Prostate gland (tissue), 2 donors: ENCODE data around the gene SEMA3G. TPM values are rescaled to one million over a fixed set of nuclear protein-coding genes. Genes with fewer than 3 reads are reported as not detected.

Experiments
- DNase-seq: peaks from one replicate; pipeline ENCODE4 v3.0.0-alpha.2; 2019; ENCODE audit warnings: low spot score
- H3K27ac ChIP-seq, 2 donors: fragments of 200-600 bp; sonication (generic); 2 replicates each; pipeline ENCODE4 v1.5.1; 2017 to 2019
- H3K27me3 ChIP-seq: fragments of 200-600 bp; sonication (generic); replicated peaks from 2 replicates; pipeline ENCODE4 v1.5.1; 2019; ENCODE audit not compliant: insufficient read depth
- H3K36me3 ChIP-seq, 2 donors: fragments of 200-600 bp; sonication (generic); 1 replicate in 1 of 2; 2 replicates in 1 of 2; pipeline versions ENCODE4 v1.5.1 to v1.8.1; 2017 to 2019
- H3K4me1 ChIP-seq: fragments of 200-600 bp; sonication (generic); replicated peaks from 2 replicates; pipeline ENCODE4 v1.5.1; 2019
- H3K4me3 ChIP-seq, 2 donors: fragments of 200-600 bp; sonication (generic); 2 replicates each; pipeline ENCODE4 v1.5.1; 2017 to 2019
- H3K9me3 ChIP-seq: fragments of 200-600 bp; sonication (generic); 2 replicates; pipeline ENCODE4 v1.5.1; 2017
- CTCF ChIP-seq, 4 experiments: fragments of 200-600 bp in 2 of 4; fragments of 450-650 bp in 2 of 4; sonication (generic) in 2 of 4; IDR thresholded peaks; 1 replicate in 3 of 4; 2 replicates in 1 of 4; pipeline ENCODE4 v1.5.1; 2016 to 2019; ENCODE audit warnings: antibody characterized with exemption in 4 of 4, mild to moderate bottlenecking in 2 of 4, moderate library complexity in 2 of 4
- POLR2A ChIP-seq: fragments of 450-650 bp; IDR thresholded peaks from one replicate; pipeline ENCODE4 v1.6.1; 2016; ENCODE audit warnings: antibody characterized with exemption, mild to moderate bottlenecking
- POLR2AphosphoS5 ChIP-seq: sonication (generic); formaldehyde crosslinking; IDR thresholded peaks from one replicate; pipeline ENCODE4 v1.6.1; 2017; ENCODE audit warnings: antibody characterized with exemption
- WGBS: methylation state at CpG from one replicate; pipeline ENCODE4 v1.1.5; 2018; 5-methylcytosine and 5-hydroxymethylcytosine counted together
- intact Hi-C: fragments of 100-400 bp; cut with DNase I; formaldehyde crosslinking; loops from one replicate; pipeline ENCODE4 v1.14.2; 2022
- total RNA-seq, 2 donors: library from RNA; depleted of rRNA; stranded (reverse); fragments of >200 nt; gene quantifications; one replicate each; pipeline ENCODE4 v1.1.0, GENCODE V29; 2016

SEMA3G gene
- total RNA-seq, 2 donors from 2014 or later = 3.5 to 7.6 TPM

GRCh38 chr3:52479037-52479876, 34.4 kb upstream of the SEMA3G start:
- Histone ChIP-seq H3K27ac (peak overlapping the region in 1 of 2 donors; percentile 72), H3K4me3 (no peak overlapping the region), H3K9me3 (no peaks in the 10 kb centered on the region), H3K27me3 (no peaks in the 10 kb centered on the region), H3K4me1 (no peaks in the 10 kb centered on the region), H3K36me3 (peaks cover 45 to 60% of the 10 kb centered on the region in 2 donors)
- 92% methylated on average over 7 of the region's 7 CpGs for WGBS
- intact Hi-C loops = loop anchor here (10.0 kb wide), 1 partner anchor 206 kb away; the partner anchor contains the start of genes GNL3 and PBRM1
- TF ChIP-seq POLR2AphosphoS5 = no peak
- no peak for TF ChIP-seq CTCF (IDR thresholded peaks at IDR 0.05)
- no peak for TF ChIP-seq POLR2A
- DNase-seq = no peak

GRCh38 chr3:52477796-52478095, 32.8 kb upstream of the SEMA3G start:
- H3K36me3 ChIP-seq = peaks cover 51 to 68% of the 10 kb centered on the region in 2 donors
- no peak for DNase-seq
- H3K27ac ChIP-seq = no peak overlapping the region
- no peaks in the 10 kb centered on the region for H3K27me3 ChIP-seq
- H3K4me3 ChIP-seq = no peak overlapping the region
- TF ChIP-seq POLR2A (no peak), POLR2AphosphoS5 (no peak), CTCF (IDR thresholded peaks at IDR 0.05) (no peak)
- 92% methylated on average over 6 of the region's 6 CpGs for WGBS
- intact Hi-C loops = loop anchor here (10.0 kb wide), 1 partner anchor 207 kb away; the partner anchor contains the start of genes GNL3 and PBRM1
- H3K9me3 ChIP-seq = no peaks in the 10 kb centered on the region
- H3K4me1 ChIP-seq = no peaks in the 10 kb centered on the region

- Histone ChIP-seq H3K36me3 (peaks cover 56 to 68% of the 10 kb centered on the region in 2 donors), H3K9me3 (no peaks in the 10 kb centered on the region), H3K27ac (no peak overlapping the region), H3K4me3 (no peak overlapping the region), H3K4me1 (no peaks in the 10 kb centered on the region), H3K27me3 (no peaks in the 10 kb centered on the region)
- intact Hi-C loops = loop anchor here (10.0 kb wide), 1 partner anchor 208 kb away; the partner anchor contains the start of genes GNL3 and PBRM1
- 90% methylated on average over 16 of the region's 16 CpGs for WGBS
- DNase-seq = no peak
- TF ChIP-seq CTCF (IDR thresholded peaks at IDR 0.05) (no peak), POLR2A (no peak), POLR2AphosphoS5 (no peak)
These were observed 32.3 kb upstream of the SEMA3G start for GRCh38 chr3:52477076-52477795.

- H3K4me3 ChIP-seq = no peak overlapping the region
- intact Hi-C loops = loop anchor here (10.0 kb wide), 1 partner anchor 212 kb away; the partner anchor contains the start of genes GNL3 and PBRM1
- DNase-seq = no peak
- H3K4me1 ChIP-seq = peaks cover 29% of the 10 kb centered on the region
- peaks cover 30 to 38% of the 10 kb centered on the region in 2 donors for H3K36me3 ChIP-seq
- TF ChIP-seq POLR2A = no peak
- no peak for TF ChIP-seq POLR2AphosphoS5
- TF ChIP-seq CTCF (IDR thresholded peaks at IDR 0.05) = no peak
- no peaks in the 10 kb centered on the region for H3K9me3 ChIP-seq
- no peaks in the 10 kb centered on the region for H3K27me3 ChIP-seq
- WGBS = 87% methylated on average over 5 of the region's 5 CpGs
- H3K27ac ChIP-seq = no peak overlapping the region
These were observed 28.1 kb upstream of the SEMA3G start for GRCh38 chr3:52473026-52473425.
